ENCODE results near the gene CS. TPM values are rescaled to one million over a fixed set of nuclear protein-coding genes. Genes with fewer than 3 reads are reported as not detected.

The CS gene
- total RNA-seq, 1 experiment from 2014 or later: 142 TPM

GRCh38 chr12:56247923-56248322, 52.2 kb downstream of the CS start:
- DNase-seq (ENCODE audit: low spot score): no peak

GRCh38 chr12:56244494-56244893, 55.6 kb downstream of the CS start:
- no peak for DNase-seq (ENCODE audit: low spot score)

- no peak for DNase-seq (ENCODE audit: low spot score)
Measured at GRCh38 chr12:56243731-56244181, 56.4 kb downstream of the CS start.

GRCh38 chr12:56242986-56243385, 57.1 kb downstream of the CS start:
- DNase-seq (ENCODE audit: low spot score): no peak

- no peak for DNase-seq (ENCODE audit: low spot score)
Measured at GRCh38 chr12:56241424-56242303, 58.5 kb downstream of the CS start.

GRCh38 chr12:56237552-56237951, 62.6 kb downstream of the CS start:
- DNase-seq (ENCODE audit: low spot score): no peak

GRCh38 chr12:56236985-56237384, 63.1 kb downstream of the CS start:
- no peak for DNase-seq (ENCODE audit: low spot score)

GRCh38 chr12:56236091-56236490, 64.0 kb downstream of the CS start:
- DNase-seq (ENCODE audit: low spot score): no peak

GRCh38 chr12:56234746-56235436, 65.2 kb downstream of the CS start:
- no peak for DNase-seq (ENCODE audit: low spot score)

GRCh38 chr12:56231184-56231582, 68.9 kb downstream of the CS start:
- DNase-seq (ENCODE audit: low spot score): no peak

- DNase-seq (ENCODE audit: low spot score): no peak
Measured at GRCh38 chr12:56230432-56231183, 69.5 kb downstream of the CS start.

- no peak for DNase-seq (ENCODE audit: low spot score)
Measured at GRCh38 chr12:56229916-56230431, 70.2 kb downstream of the CS start, which contains the start of gene SLC39A5. Gene SLC39A5, plus strand, starts transcription at chr12:56230051. Its CDS starts 1,224 bp downstream, at chr12:56231275.

- no peak for DNase-seq (ENCODE audit: low spot score)
Measured at GRCh38 chr12:56229082-56229481, 71.0 kb downstream of the CS start.

GRCh38 chr12:56224954-56225353, 75.2 kb downstream of the CS start:
- no peak for DNase-seq (ENCODE audit: low spot score)

GRCh38 chr12:56224102-56224701, 75.9 kb downstream of the CS start, which contains the start of gene NABP2:
Gene NABP2, plus strand, starts transcription at chr12:56224342. Its CDS starts 515 bp downstream, at chr12:56224857.
- DNase-seq (ENCODE audit: low spot score): peak; percentile 95

- DNase-seq (ENCODE audit: low spot score): no peak
Measured at GRCh38 chr12:56223571-56224101, 76.5 kb downstream of the CS start.

- no peak for DNase-seq (ENCODE audit: low spot score)
Measured at GRCh38 chr12:56222531-56222895, 77.6 kb downstream of the CS start.

GRCh38 chr12:56221757-56222530, 78.2 kb downstream of the CS start, which contains the start of gene RNF41:
Gene RNF41, minus strand, starts transcription at chr12:56221922. Its CDS starts 7,875 bp downstream, at chr12:56214047.
- peak; percentile 95 for DNase-seq (ENCODE audit: low spot score)

Measured in A172 (cell line).